Stimulated activated CD8-positive, alpha-beta memory T cell treated with anti-CD3 and anti-CD28 coated beads, Interleukin-12 subunit alpha, Interleukin-12 subunit beta, amount 100 ng/mL, for 24 hours (primary cell): ENCODE data around the gene PCDHB7.
"Not testable (repeated sequence)": the region's sequence is repeated elsewhere in the genome, so short reads cannot be mapped to it uniquely, and the experiment has no call there.

Source experiments
- DNase-seq: peaks from one replicate; pipeline ENCODE4 v3.0.0-alpha.2; 2020; ENCODE audit errors: extremely low read depth

The PCDHB7 gene

DNA sequence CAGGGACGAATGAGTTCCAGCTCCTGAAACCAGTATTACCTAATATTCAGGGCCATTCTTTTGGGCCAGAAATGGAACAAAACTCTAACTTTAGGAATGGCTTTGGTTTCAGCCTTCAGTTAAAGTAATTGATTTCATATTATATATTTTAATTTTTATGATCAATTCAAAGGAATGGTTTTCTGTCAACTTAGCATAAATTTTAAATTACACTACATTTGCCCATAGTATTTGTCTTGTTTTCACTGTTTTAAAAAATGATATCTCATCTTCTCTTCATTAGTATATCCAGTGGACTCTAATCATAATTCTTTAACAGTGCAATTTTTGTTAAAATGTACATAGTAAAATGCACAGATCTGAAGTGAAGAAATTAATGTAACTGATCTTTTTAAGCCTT, 7.9 kb downstream of the PCDHB7 start:
- no peak for DNase-seq

GRCh38 chr5:141182248-141182647, 9.8 kb downstream of the PCDHB7 start, which contains the start of gene PCDHB16:
PCDHB16 (plus strand) TSS chr5:141182387; CDS start chr5:141182560, 173 bp downstream.
- DNase-seq, result no peak

GRCh38 chr5:141184117-141184855, 11.8 kb downstream of the PCDHB7 start:
- DNase-seq, result not testable (repeated sequence)

DNA sequence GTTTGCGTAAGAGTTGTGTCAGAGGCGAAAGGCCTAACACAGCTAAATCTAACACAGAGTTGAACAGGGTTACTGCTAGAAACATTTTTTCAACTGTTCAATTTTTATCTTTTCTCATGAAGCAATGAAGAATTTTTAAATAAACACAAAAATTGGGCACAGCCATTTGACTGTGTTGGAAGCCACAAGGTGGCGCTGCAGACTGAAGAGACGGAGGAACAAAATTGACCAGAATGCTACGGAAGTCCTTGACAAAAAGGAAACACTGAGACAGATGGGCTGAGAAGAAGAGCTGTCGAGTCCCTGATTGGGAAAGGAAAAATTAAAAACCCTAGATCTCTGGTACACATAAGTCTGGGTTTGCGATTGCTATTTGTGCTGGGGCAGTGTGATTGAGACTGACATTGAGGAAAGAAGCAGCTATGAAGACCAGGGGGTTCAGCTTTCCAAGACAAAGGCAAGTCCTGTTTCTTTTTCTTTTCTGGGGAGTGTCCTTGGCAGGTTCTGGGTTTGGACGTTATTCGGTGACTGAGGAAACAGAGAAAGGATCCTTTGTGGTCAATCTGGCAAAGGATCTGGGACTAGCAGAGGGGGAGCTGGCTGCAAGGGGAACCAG, 14.6 kb downstream of the PCDHB7 start, which contains the start of gene PCDHB9:
Gene PCDHB9 (plus strand): TSS at position 265 of the 616 bp plus-strand sequence. CDS start 158 bp downstream, at position 423.
- no peak for DNase-seq

DNA sequence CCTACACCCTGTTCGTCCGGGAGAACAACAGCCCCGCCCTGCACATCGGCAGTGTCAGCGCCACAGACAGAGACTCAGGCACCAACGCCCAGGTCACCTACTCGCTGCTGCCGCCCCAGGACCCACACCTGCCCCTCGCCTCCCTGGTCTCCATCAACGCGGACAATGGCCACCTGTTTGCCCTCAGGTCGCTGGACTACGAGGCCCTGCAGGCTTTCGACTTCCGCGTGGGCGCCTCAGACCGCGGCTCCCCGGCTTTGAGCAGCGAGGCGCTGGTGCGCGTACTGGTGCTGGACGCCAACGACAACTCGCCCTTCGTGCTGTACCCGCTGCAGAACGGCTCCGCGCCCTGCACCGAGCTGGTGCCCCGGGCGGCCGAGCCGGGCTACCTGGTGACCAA, 16.2 kb downstream of the PCDHB7 start:
- DNase-seq, result not testable (repeated sequence)

DNA sequence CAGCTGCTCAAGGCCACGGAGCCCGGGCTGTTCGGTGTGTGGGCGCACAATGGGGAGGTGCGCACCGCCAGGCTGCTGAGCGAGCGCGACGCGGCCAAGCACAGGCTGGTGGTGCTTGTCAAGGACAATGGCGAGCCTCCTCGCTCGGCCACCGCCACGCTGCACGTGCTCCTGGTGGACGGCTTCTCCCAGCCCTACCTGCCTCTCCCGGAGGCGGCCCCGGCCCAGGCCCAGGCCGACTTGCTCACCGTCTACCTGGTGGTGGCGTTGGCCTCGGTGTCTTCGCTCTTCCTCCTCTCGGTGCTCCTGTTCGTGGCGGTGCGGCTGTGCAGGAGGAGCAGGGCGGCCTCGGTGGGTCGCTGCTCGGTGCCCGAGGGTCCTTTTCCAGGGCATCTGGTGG, 16.7 kb downstream of the PCDHB7 start:
- not testable (repeated sequence) for DNase-seq

GRCh38 chr5:141192110-141192725, 19.8 kb downstream of the PCDHB7 start, which contains the start of gene PCDHB10:
PCDHB10 (plus strand) TSS chr5:141192353; CDS start chr5:141192553, 200 bp downstream.
- no peak for DNase-seq

DNA sequence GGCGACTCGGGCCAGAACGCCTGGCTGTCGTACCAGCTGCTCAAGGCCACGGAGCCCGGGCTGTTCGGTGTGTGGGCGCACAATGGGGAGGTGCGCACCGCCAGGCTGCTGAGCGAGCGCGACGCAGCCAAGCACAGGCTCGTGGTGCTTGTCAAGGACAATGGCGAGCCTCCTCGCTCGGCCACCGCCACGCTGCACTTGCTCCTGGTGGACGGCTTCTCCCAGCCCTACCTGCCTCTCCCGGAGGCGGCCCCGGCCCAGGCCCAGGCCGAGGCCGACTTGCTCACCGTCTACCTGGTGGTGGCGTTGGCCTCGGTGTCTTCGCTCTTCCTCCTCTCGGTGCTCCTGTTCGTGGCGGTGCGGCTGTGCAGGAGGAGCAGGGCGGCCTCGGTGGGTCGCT, 21.9 kb downstream of the PCDHB7 start:
- DNase-seq, result not testable (repeated sequence)

GRCh38 chr5:141196363-141196762, 23.9 kb downstream of the PCDHB7 start:
- no peak for DNase-seq

GRCh38 chr5:141199359-141200235, 27.2 kb downstream of the PCDHB7 start, which contains the start of gene PCDHB11:
PCDHB11 (plus strand) TSS chr5:141199627; CDS start chr5:141199775, 148 bp downstream.
- no peak for DNase-seq

DNA sequence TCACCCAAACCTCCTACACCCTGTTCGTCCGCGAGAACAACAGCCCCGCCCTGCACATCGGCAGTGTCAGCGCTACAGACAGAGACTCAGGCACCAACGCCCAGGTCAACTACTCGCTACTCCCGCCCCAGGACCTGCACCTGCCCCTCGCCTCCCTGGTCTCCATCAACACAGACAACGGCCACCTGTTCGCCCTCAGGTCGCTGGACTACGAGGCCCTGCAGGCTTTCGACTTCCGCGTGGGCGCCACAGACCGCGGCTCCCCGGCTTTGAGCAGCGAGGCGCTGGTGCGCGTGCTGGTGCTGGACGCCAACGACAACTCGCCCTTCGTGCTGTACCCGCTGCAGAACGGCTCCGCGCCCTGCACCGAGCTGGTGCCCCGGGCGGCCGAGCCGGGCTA, 28.7 kb downstream of the PCDHB7 start:
- not testable (repeated sequence) for DNase-seq

GRCh38 chr5:141201646-141202045, 29.2 kb downstream of the PCDHB7 start:
- DNase-seq, result not testable (repeated sequence)

- DNase-seq, result no peak
Measured at GRCh38 chr5:141208478-141208877, 36.0 kb downstream of the PCDHB7 start, which contains the start of gene PCDHB12. PCDHB12 (plus strand) TSS chr5:141208719; CDS start chr5:141208908, 189 bp downstream.

- DNase-seq, result not testable (repeated sequence)
Measured at GRCh38 chr5:141210281-141210680, 37.8 kb downstream of the PCDHB7 start.

GRCh38 chr5:141210849-141211248, 38.4 kb downstream of the PCDHB7 start:
- not testable (repeated sequence) for DNase-seq

GRCh38 chr5:141213656-141214339, 41.4 kb downstream of the PCDHB7 start, which contains the start of gene PCDHB13:
PCDHB13 (plus strand) TSS chr5:141213919; CDS start chr5:141214124, 205 bp downstream.
- DNase-seq, result not testable (repeated sequence)

GRCh38 chr5:141214583-141214982, 42.1 kb downstream of the PCDHB7 start:
- not testable (repeated sequence) for DNase-seq

GRCh38 chr5:141215504-141215903, 43.1 kb downstream of the PCDHB7 start:
- not testable (repeated sequence) for DNase-seq

GRCh38 chr5:141216035-141216434, 43.6 kb downstream of the PCDHB7 start:
- DNase-seq, result not testable (repeated sequence)

- no peak for DNase-seq
Measured at GRCh38 chr5:141223112-141223783, 50.8 kb downstream of the PCDHB7 start, which contains the start of gene PCDHB14. PCDHB14 (plus strand) TSS chr5:141223343; CDS start chr5:141223506, 163 bp downstream.
